Thyroid gland (tissue), 4 donors: Measurements from ENCODE around the gene PDLIM3. TPM values are rescaled to one million over a fixed set of nuclear protein-coding genes. Genes with fewer than 3 reads are reported as not detected.
A peak's percentile ranks its signal among the peaks of the same experiment; 100 is the strongest.

Experiments
- DNase-seq, 2 donors: peaks; one replicate each; pipeline ENCODE4 v3.0.0-alpha.2; 2019
- H3K27ac ChIP-seq, 3 donors: fragments of 200-600 bp; sonication (generic); 1 replicate in 2 of 3; 2 replicates in 1 of 3; pipeline ENCODE4 v1.5.1; 2016 to 2019; ENCODE audit warnings: mild to moderate bottlenecking in 1 of 3, moderate library complexity in 1 of 3
- H3K27me3 ChIP-seq: fragments of 200-600 bp; sonication (generic); one replicate; pipeline ENCODE4 v1.5.1; 2019
- H3K36me3 ChIP-seq, 2 donors: fragments of 200-600 bp; sonication (generic); one replicate each; pipeline ENCODE4 v1.5.1; 2016 to 2019
- H3K4me1 ChIP-seq, 2 donors: fragments of 200-600 bp; sonication (generic); one replicate each; pipeline ENCODE4 v1.5.1; 2017 to 2019
- H3K4me3 ChIP-seq, 3 donors: fragments of 200-600 bp; sonication (generic); replicated peaks in 1 of 3; 1 replicate in 2 of 3; 2 replicates in 1 of 3; pipeline ENCODE4 v1.5.1; 2016; ENCODE audit warnings: mild to moderate bottlenecking in 1 of 3
- H3K9me3 ChIP-seq: fragments of 200-600 bp; sonication (generic); one replicate; pipeline ENCODE4 v1.5.1; 2017
- POLR2A ChIP-seq, 2 donors: fragments of 450-650 bp; IDR thresholded peaks; one replicate each; pipeline ENCODE4 v1.6.1; 2017; ENCODE audit warnings: antibody characterized with exemption in 2 of 2, mild to moderate bottlenecking in 2 of 2, moderate library complexity in 1 of 2
- whole genome bisulfite sequencing, 2 donors: methylation state at CpG; one replicate each; pipeline ENCODE4 v1.1.5; 2017; 5-methylcytosine and 5-hydroxymethylcytosine counted together
- intact Hi-C: fragments of 100-400 bp; cut with DNase I; formaldehyde crosslinking; loops from one replicate; pipeline ENCODE4 v1.15.1; 2023
- total RNA-seq, 4 donors: library from RNA; depleted of rRNA; stranded (reverse); fragments of >200 nt; gene quantifications; one replicate each; pipeline ENCODE4 v1.2.3, GENCODE V29; 2016
- TF ChIP-seq, protein P1 (sequence below), 6 experiments: fragments of 200-600 bp in 3 of 6; fragments of 450-650 bp in 3 of 6; sonication (generic) in 3 of 6; IDR thresholded peaks; one replicate each; pipeline ENCODE4 v1.5.1; 2016 to 2019; ENCODE audit warnings: antibody characterized with exemption in 6 of 6, mild to moderate bottlenecking in 2 of 6, inconsistent platforms in 1 of 6, moderate library complexity in 1 of 6

The PDLIM3 gene, protein sequence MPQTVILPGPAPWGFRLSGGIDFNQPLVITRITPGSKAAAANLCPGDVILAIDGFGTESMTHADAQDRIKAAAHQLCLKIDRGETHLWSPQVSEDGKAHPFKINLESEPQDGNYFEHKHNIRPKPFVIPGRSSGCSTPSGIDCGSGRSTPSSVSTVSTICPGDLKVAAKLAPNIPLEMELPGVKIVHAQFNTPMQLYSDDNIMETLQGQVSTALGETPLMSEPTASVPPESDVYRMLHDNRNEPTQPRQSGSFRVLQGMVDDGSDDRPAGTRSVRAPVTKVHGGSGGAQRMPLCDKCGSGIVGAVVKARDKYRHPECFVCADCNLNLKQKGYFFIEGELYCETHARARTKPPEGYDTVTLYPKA
- total RNA-seq: 100 to 1,000 TPM; 124 to 411 (median 252) TPM

DNA sequence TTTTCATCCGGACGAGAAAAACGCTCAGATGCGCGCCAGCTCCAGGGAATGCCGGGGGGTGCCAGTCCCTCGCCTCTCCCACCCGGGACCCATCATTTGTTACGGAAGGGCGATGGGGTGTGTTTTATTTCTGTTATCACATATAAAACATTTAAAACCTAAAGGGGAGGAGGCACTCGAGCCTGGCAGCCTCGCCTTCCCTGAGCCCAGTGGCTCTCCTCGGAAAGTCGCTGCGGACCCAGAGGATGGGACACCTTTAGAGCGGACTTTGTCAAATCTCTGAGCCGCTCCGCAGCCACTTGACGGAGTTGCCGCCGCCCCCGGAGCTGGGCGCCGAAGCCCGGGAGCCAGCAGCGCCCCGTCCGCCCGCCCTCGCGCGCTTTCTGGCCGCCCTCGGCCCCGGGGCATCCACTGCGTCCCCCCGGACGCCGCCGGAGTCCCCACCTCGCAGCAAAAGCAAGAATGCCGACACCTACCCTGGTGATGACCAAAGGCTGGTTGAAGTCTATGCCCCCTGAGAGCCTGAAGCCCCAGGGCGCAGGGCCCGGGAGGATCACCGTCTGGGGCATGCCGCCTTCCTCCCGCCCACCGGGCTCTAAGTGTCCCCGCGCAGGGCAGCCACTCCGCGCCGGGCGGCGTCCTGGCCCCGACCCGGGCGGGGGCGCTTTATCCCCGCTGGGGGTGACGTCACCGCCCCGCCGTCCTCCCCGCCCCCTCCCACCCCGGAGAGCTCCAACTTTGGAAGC, at the start of gene PDLIM3:
Gene PDLIM3 (minus strand): TSS at position 642 of the 746 bp plus-strand sequence. CDS start 73 bp downstream, at position 569.
- peak within 1 kb of the TSS; percentile 84 to 96 (median 91) for H3K27ac ChIP-seq
- DNase-seq: peak; percentile 80 to 81
- peaks cover 0 to 7% of the 10 kb centered on the region in 2 donors for H3K4me1 ChIP-seq
- intact Hi-C loops: no loop called here
- no peaks in the 10 kb centered on the region for H3K36me3 ChIP-seq
- H3K9me3 ChIP-seq: no peaks in the 10 kb centered on the region
- peak within 1 kb of the TSS; percentile 65 to 76 (median 71) for H3K4me3 ChIP-seq
- TF ChIP-seq POLR2A (IDR thresholded peaks at IDR 0.05): peak; percentile 61 to 93
- TF ChIP-seq, protein P1, sequence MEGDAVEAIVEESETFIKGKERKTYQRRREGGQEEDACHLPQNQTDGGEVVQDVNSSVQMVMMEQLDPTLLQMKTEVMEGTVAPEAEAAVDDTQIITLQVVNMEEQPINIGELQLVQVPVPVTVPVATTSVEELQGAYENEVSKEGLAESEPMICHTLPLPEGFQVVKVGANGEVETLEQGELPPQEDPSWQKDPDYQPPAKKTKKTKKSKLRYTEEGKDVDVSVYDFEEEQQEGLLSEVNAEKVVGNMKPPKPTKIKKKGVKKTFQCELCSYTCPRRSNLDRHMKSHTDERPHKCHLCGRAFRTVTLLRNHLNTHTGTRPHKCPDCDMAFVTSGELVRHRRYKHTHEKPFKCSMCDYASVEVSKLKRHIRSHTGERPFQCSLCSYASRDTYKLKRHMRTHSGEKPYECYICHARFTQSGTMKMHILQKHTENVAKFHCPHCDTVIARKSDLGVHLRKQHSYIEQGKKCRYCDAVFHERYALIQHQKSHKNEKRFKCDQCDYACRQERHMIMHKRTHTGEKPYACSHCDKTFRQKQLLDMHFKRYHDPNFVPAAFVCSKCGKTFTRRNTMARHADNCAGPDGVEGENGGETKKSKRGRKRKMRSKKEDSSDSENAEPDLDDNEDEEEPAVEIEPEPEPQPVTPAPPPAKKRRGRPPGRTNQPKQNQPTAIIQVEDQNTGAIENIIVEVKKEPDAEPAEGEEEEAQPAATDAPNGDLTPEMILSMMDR (IDR thresholded peaks at IDR 0.05): no peak
- no peaks in the 10 kb centered on the region for H3K27me3 ChIP-seq
- 1% methylated on average over 16 to 21 of the region's 66 CpGs for WGBS, 2 donors

DNA sequence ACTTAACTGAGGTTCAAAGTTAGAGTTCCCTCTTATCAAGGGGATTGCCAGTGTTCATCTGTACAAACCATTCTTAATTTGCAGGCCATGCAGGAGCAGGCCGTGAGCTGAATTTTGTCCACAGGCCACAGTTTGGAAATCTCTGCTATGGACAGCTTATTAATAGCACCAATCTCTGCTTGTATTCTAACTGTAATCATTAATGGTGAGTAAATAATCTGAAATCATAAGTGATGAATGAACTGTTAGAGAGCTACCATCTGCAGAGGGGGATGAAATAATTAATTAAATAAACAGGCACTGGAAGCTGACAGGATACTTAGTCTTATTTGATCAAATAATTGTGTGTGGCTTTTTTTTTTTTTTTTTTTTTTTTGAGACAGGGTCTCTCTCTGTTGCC, 48.5 kb upstream of the PDLIM3 start:
- intact Hi-C loops: no loop called here
- TF ChIP-seq, protein P1 (IDR thresholded peaks at IDR 0.05): no peak
- TF ChIP-seq POLR2A (IDR thresholded peaks at IDR 0.05): no peak
- Histone ChIP-seq H3K4me3 (no peak overlapping the region), H3K36me3 (peaks cover 0 to 13% of the 10 kb centered on the region in 2 donors), H3K4me1 (no peaks in the 10 kb centered on the region), H3K27me3 (no peaks in the 10 kb centered on the region), H3K27ac (no peak overlapping the region), H3K9me3 (no peaks in the 10 kb centered on the region)
- 95 to 100% methylated on average over 1 of the region's 1 CpG for WGBS, 2 donors
- no peak for DNase-seq

DNA sequence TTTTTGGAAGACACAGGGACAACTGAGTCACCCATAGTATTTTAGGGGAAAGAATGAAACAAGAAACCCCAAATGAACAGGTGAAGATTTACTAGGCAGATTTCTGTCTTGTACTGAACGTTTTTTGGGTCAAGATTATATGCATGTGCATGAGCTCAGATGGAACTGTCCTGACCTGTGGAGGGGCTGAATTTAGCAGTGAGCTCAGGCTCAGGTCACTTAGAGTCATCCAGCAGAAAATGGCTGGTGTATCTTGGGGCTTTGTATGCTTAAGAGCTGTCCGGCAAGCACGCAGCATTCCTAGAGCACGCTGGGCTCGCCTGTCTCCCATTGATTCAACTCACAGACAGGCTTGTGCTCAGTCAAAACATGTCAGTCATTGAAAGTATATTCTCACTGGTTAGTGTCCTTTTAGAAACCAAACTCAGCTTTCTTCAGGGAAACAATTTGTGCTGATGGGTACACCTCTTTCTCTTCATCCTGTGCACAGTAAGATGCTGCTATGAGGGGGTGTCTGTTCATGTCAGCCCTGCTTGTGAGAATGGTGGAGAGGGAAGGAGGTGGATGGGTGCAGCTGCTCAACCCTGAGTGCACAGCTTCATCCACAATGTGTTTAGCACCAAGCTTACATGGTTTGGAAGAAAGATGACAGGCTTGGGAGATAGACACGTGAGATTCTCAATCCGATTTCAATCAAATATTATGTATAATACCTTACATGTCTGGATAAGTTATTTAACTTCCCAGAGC, 47.5 kb upstream of the PDLIM3 start:
- TF ChIP-seq, protein P1 (IDR thresholded peaks at IDR 0.05): no peak
- TF ChIP-seq POLR2A (IDR thresholded peaks at IDR 0.05): no peak
- Histone ChIP-seq H3K4me1 (no peaks in the 10 kb centered on the region), H3K27ac (peak overlapping the region in 1 of 3 donors; percentile 25), H3K36me3 (peaks cover 0 to 13% of the 10 kb centered on the region in 2 donors), H3K9me3 (no peaks in the 10 kb centered on the region), H3K4me3 (no peak overlapping the region), H3K27me3 (no peaks in the 10 kb centered on the region)
- DNase-seq: peak; percentile 37 to 53
- intact Hi-C loops: no loop called here
- WGBS, 2 donors: 61 to 66% methylated on average over 7 of the region's 7 CpGs

DNA sequence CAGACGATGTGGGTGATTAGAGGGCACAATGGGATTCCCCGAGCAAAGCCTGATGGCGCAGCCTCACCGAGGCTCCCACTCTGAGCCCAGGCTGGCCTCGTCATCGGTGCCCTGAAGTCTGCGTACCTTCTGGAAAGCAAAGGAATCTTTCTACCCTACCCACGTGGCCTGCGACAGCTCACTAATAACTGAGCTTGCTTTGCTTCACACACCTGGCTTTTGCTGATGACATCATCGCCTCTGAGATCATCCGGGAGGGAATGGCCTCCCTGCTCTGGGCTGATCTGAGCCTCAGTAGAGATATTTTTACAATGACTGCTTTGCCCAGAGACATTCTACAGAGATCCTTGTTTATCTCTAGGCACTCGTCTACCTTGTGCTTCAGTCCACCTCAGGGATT, 45.4 kb upstream of the PDLIM3 start:
- H3K36me3 ChIP-seq: no peaks in the 10 kb centered on the region
- no peaks in the 10 kb centered on the region for H3K4me1 ChIP-seq
- intact Hi-C loops: no loop called here
- no peaks in the 10 kb centered on the region for H3K27me3 ChIP-seq
- no peak overlapping the region for H3K27ac ChIP-seq
- no peak overlapping the region for H3K4me3 ChIP-seq
- no peak for DNase-seq
- H3K9me3 ChIP-seq: no peaks in the 10 kb centered on the region
- no peak for TF ChIP-seq POLR2A (IDR thresholded peaks at IDR 0.05)
- TF ChIP-seq, protein P1 (IDR thresholded peaks at IDR 0.05): no peak
- 88 to 92% methylated on average over 12 of the region's 12 CpGs for WGBS, 2 donors
